Transverse colon (tissue), 4 donors: Measurements from ENCODE around the gene CBL.

ENCODE experiments used
- EP300 ChIP-seq: sonication (generic); formaldehyde crosslinking; IDR thresholded peaks from one replicate; pipeline ENCODE4 v1.6.1; 2017; ENCODE audit warnings: antibody characterized with exemption, low read depth
- POLR2A ChIP-seq: fragments of 450-650 bp; IDR thresholded peaks from one replicate; pipeline ENCODE4 v1.6.1; 2016; ENCODE audit warnings: antibody characterized with exemption, mild to moderate bottlenecking, moderate library complexity
- POLR2AphosphoS5 ChIP-seq, 3 donors: sonication (generic); formaldehyde crosslinking; IDR thresholded peaks; one replicate each; pipeline ENCODE4 v1.6.1; 2016; ENCODE audit warnings: antibody characterized with exemption in 3 of 3
- TF ChIP-seq, protein P1 (sequence below), 5 experiments: fragments of 200-600 bp in 3 of 5; fragments of 450-650 bp in 2 of 5; sonication (generic) in 3 of 5; IDR thresholded peaks; 1 replicate in 2 of 5; 2 replicates in 3 of 5; pipeline ENCODE4 v1.5.1; 2016 to 2017; ENCODE audit warnings: antibody characterized with exemption in 5 of 5, inconsistent platforms in 3 of 5, mild to moderate bottlenecking in 2 of 5, moderate library complexity in 1 of 5

DNA sequence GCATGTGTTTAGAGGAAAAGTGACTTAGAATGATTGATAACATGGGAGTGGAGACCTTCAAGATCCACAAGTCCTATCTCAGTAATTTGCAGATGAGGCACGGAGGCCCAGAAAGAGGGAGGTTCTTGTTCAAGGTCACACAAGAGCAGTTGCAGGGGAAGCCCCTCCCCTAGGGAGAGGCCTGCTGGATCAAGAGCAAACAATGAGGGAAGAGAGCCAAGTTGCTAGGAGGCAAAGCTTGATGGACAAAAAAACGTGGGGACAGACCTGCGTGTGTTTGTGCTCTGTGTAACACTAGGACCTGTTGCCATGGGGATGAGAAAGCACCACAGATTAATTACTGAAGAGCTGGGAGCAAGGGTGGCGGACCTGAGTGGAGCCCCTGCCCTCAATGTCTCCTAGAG, 146.7 kb downstream of the CBL start:
- TF ChIP-seq, protein P1, sequence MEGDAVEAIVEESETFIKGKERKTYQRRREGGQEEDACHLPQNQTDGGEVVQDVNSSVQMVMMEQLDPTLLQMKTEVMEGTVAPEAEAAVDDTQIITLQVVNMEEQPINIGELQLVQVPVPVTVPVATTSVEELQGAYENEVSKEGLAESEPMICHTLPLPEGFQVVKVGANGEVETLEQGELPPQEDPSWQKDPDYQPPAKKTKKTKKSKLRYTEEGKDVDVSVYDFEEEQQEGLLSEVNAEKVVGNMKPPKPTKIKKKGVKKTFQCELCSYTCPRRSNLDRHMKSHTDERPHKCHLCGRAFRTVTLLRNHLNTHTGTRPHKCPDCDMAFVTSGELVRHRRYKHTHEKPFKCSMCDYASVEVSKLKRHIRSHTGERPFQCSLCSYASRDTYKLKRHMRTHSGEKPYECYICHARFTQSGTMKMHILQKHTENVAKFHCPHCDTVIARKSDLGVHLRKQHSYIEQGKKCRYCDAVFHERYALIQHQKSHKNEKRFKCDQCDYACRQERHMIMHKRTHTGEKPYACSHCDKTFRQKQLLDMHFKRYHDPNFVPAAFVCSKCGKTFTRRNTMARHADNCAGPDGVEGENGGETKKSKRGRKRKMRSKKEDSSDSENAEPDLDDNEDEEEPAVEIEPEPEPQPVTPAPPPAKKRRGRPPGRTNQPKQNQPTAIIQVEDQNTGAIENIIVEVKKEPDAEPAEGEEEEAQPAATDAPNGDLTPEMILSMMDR (IDR thresholded peaks at IDR 0.05) = no peak
- TF ChIP-seq POLR2A = no peak
- TF ChIP-seq EP300 = no peak
- TF ChIP-seq POLR2AphosphoS5 (IDR thresholded peaks at IDR 0.05) = no peak
